GM19025 (cell line): ENCODE results near the gene GSE1.

Experiments used
- ATAC-seq: cut with Tn5 transposase; IDR thresholded peaks from one replicate; pipeline ENCODE4 v1.9.1; 2021; ENCODE audit warnings: mild to moderate bottlenecking, low read depth, moderate library complexity; ENCODE audit not compliant: unreplicated experiment

GSE1 gene

GRCh38 chr16:85667841-85668413 lies 54.8 kb downstream of the GSE1 start:
- no peak for ATAC-seq

GRCh38 chr16:85668676-85669424 lies 55.7 kb downstream of the GSE1 start:
- ATAC-seq, result no peak

- ATAC-seq, result no peak
These were observed 57.7 kb downstream of the GSE1 start for GRCh38 chr16:85670840-85671239.

- no peak for ATAC-seq
These were observed 60.7 kb downstream of the GSE1 start for GRCh38 chr16:85673529-85674417.

GRCh38 chr16:85674418-85674755 lies 61.3 kb downstream of the GSE1 start:
- ATAC-seq, result no peak

GRCh38 chr16:85674828-85675227 lies 61.7 kb downstream of the GSE1 start:
- ATAC-seq, result no peak

GRCh38 chr16:85675251-85675874 lies 62.2 kb downstream of the GSE1 start:
- no peak for ATAC-seq

GRCh38 chr16:85676466-85676865 lies 63.3 kb downstream of the GSE1 start:
- no peak for ATAC-seq

- no peak for ATAC-seq
These were observed 64.4 kb downstream of the GSE1 start for GRCh38 chr16:85677383-85677967.

GRCh38 chr16:85678016-85678415 lies 64.9 kb downstream of the GSE1 start:
- no peak for ATAC-seq

- no peak for ATAC-seq
These were observed 65.7 kb downstream of the GSE1 start for GRCh38 chr16:85678821-85679220.

GRCh38 chr16:85679870-85680269 lies 66.7 kb downstream of the GSE1 start:
- ATAC-seq, result no peak

GRCh38 chr16:85680352-85680944 lies 67.3 kb downstream of the GSE1 start:
- ATAC-seq, result no peak

GRCh38 chr16:85681255-85681654 lies 68.1 kb downstream of the GSE1 start:
- no peak for ATAC-seq

GRCh38 chr16:85682516-85682915 lies 69.4 kb downstream of the GSE1 start:
- no peak for ATAC-seq

- ATAC-seq, result no peak
These were observed 70.2 kb downstream of the GSE1 start for GRCh38 chr16:85683363-85683762.

- no peak for ATAC-seq
These were observed 72.1 kb downstream of the GSE1 start for GRCh38 chr16:85685251-85685650.

- no peak for ATAC-seq
These were observed 73.9 kb downstream of the GSE1 start for GRCh38 chr16:85686912-85687591.

- ATAC-seq, result no peak
These were observed 74.7 kb downstream of the GSE1 start for GRCh38 chr16:85687651-85688471.
